HepG2 (cell line): ENCODE measurements around the gene ELL. TPM values are rescaled to one million over a fixed set of nuclear protein-coding genes. Genes with fewer than 3 reads are reported as not detected.

Experiments
- ATAC-seq: fragments of 200-7000 bp; cut with Tn5 transposase; 3 replicates; pipeline ENCODE4 v1.9.1; 2020; ENCODE audit warnings: mild to moderate bottlenecking, moderate library complexity
- BruUV-seq: library from RNA; stranded (reverse); fragments of 400-500 nt; replicated peaks from 2 replicates; lab custom pipeline; 2021; lab: Mats Ljungman, UMichigan
- CTCF ChIA-PET: fragments of 300-600 bp; formaldehyde crosslinking; extraction: SDS; loops from one replicate; lab custom pipeline; 2021; ENCODE audit warnings: low total read pairs, inconsistent platforms, low intra/inter-chr PET ratio; lab: Yijun Ruan, JAX
- POLR2A ChIA-PET: fragments of 350-600 bp; sonication (Branson Sonifier 250); formaldehyde crosslinking; loops from one replicate; lab custom pipeline; 2020; ENCODE audit warnings: antibody characterized with exemption, inconsistent platforms; lab: Yijun Ruan, JAX
- DNase-seq: peaks from one replicate; pipeline ENCODE4 v3.0.0-alpha.2; 2015; ENCODE audit warnings: low spot score
- FAIRE-seq: peaks from 3 replicates; lab custom pipeline; 2011; peaks lifted over from hg19 to GRCh38; lab: Jason Lieb, UNC
- H2AFZ ChIP-seq: one replicate; pipeline ENCODE4 v1.6.1; 2011; ENCODE audit warnings: low read length, inconsistent platforms
- H3K27ac ChIP-seq: fragments of 300-600 bp; 3 replicates; pipeline ENCODE4 v1.8.0; 2011; ENCODE audit warnings: mixed run types, mild to moderate bottlenecking, mixed read lengths, low read length, inconsistent platforms; ENCODE audit not compliant: insufficient read depth; ENCODE audit errors: extremely low read length
- H3K27me3 ChIP-seq, 2 experiments: fragments of 200-600 bp in 1 of 2; 2 replicates in 1 of 2; 3 replicates in 1 of 2; pipeline versions ENCODE4 v1.6.0 to v1.8.0; 2011; ENCODE audit warnings: low read length in 2 of 2, mild to moderate bottlenecking in 2 of 2, moderate library complexity in 2 of 2, inconsistent platforms in 1 of 2; ENCODE audit not compliant: insufficient read depth in 2 of 2, control insufficient read depth in 1 of 2
- H3K36me3 ChIP-seq, 2 experiments: fragments of 200-600 bp in 1 of 2; replicated peaks in 1 of 2; 2 replicates in 1 of 2; 3 replicates in 1 of 2; pipeline versions ENCODE4 v1.5.1 to v1.8.0; 2011; ENCODE audit warnings: low read length in 2 of 2, inconsistent platforms in 1 of 2; ENCODE audit not compliant: insufficient read depth in 2 of 2, control insufficient read depth in 1 of 2
- H3K4me1 ChIP-seq: 2 replicates; pipeline ENCODE4 v1.5.1; 2012; ENCODE audit warnings: low read length, inconsistent platforms; ENCODE audit not compliant: insufficient read depth
- H3K4me2 ChIP-seq: 2 replicates; pipeline ENCODE4 v1.6.0; 2011; ENCODE audit warnings: low read depth, low read length, inconsistent platforms
- H3K4me3 ChIP-seq, 3 experiments: fragments of 200-600 bp in 1 of 3; sonication (generic), shearing (Covaris generic) in 1 of 3; replicated peaks in 1 of 3; 2 replicates each; pipeline ENCODE4 v1.5.1; 2011 to 2016; ENCODE audit warnings: low read length in 3 of 3, inconsistent platforms in 2 of 3, low read depth in 2 of 3, mild to moderate bottlenecking in 2 of 3, control low read depth in 1 of 3, mixed read lengths in 1 of 3; ENCODE audit not compliant: insufficient read depth in 1 of 3
- H3K79me2 ChIP-seq: one replicate; pipeline ENCODE4 v1.6.1; 2011; ENCODE audit warnings: low read length, inconsistent platforms; ENCODE audit not compliant: insufficient read depth
- H3K9ac ChIP-seq: 2 replicates; pipeline ENCODE4 v1.6.0; 2011; ENCODE audit warnings: mild to moderate bottlenecking, low read depth, low read length, inconsistent platforms; ENCODE audit not compliant: insufficient read depth
- H3K9me3 ChIP-seq: 2 replicates; pipeline ENCODE4 v1.5.1; 2012; ENCODE audit warnings: mild to moderate bottlenecking, low read length
- H4K20me1 ChIP-seq: 2 replicates; pipeline ENCODE4 v1.6.0; 2011; ENCODE audit warnings: inconsistent platforms, mild to moderate bottlenecking, low read length, moderate library complexity; ENCODE audit not compliant: insufficient read depth
- AFF4 ChIP-seq: sonication (generic); formaldehyde crosslinking; IDR thresholded peaks from 2 replicates; pipeline ENCODE4 v1.4.0; 2020; ENCODE audit warnings: missing genetic modification reagents
- BCL6 ChIP-seq: IDR thresholded peaks from 2 replicates; pipeline ENCODE4 v1.6.1; 2016; ENCODE audit warnings: missing genetic modification reagents, missing compliant biosample characterization
- HMGA1 ChIP-seq: sonication (generic); formaldehyde crosslinking; conservative IDR thresholded peaks from 2 replicates; pipeline ENCODE4 v1.4.0; 2020; ENCODE audit warnings: missing genetic modification reagents
- MXD4 ChIP-seq: IDR thresholded peaks from 2 replicates; pipeline ENCODE4 v1.6.1; 2016; ENCODE audit warnings: mild to moderate bottlenecking, missing biosample characterization, missing genetic modification reagents
- NR2F2 ChIP-seq: IDR thresholded peaks from 2 replicates; pipeline ENCODE4 v1.6.1; 2012; ENCODE audit warnings: low read depth, inconsistent platforms, borderline replicate concordance
- PATZ1 ChIP-seq: sonication (generic); formaldehyde crosslinking; IDR thresholded peaks from 2 replicates; pipeline ENCODE4 v1.4.0; 2020; ENCODE audit warnings: missing genetic modification reagents
- TCF7 ChIP-seq: sonication (generic); IDR thresholded peaks from 2 replicates; pipeline ENCODE4 v1.6.1; 2016; ENCODE audit warnings: antibody characterized with exemption, low read depth
- ZBTB14 ChIP-seq: sonication (generic); formaldehyde crosslinking; IDR thresholded peaks from 2 replicates; pipeline ENCODE4 v1.4.0; 2020; ENCODE audit warnings: missing genetic modification reagents
- ZBTB7B ChIP-seq: sonication (generic); formaldehyde crosslinking; IDR thresholded peaks from 2 replicates; pipeline ENCODE4 v1.4.0; 2020; ENCODE audit warnings: missing genetic modification reagents
- ZHX1 ChIP-seq: sonication (generic); formaldehyde crosslinking; IDR thresholded peaks from 2 replicates; pipeline ENCODE4 v1.8.1; 2022; ENCODE audit warnings: low read depth, mild to moderate bottlenecking, missing genetic modification reagents
- ZNF264 ChIP-seq: sonication (generic); formaldehyde crosslinking; IDR thresholded peaks from 2 replicates; pipeline ENCODE4 v1.4.0; 2020; ENCODE audit warnings: missing genetic modification reagents
- ZSCAN25 ChIP-seq: sonication (generic); formaldehyde crosslinking; IDR thresholded peaks from 2 replicates; pipeline ENCODE4 v1.8.0; 2022; ENCODE audit warnings: mild to moderate bottlenecking, missing genetic modification reagents
- WGBS: methylation state at CpG from one replicate; pipeline ENCODE4 v1.1.6; 2017; ENCODE audit warnings: low lambda C conversion rate; 5-methylcytosine and 5-hydroxymethylcytosine counted together
- in situ Hi-C: cut with HindIII; loops from 2 replicates; pipeline ENCODE4 v1.10.0; 2017; ENCODE audit warnings: low pct_unique_long_range_greater_than_20kb; ENCODE audit not compliant: extremely low pct_ligation_motif_present
- intact Hi-C: fragments of 100-400 bp; cut with micrococcal nuclease; formaldehyde crosslinking; loops from one replicate; pipeline ENCODE4 v1.10.0; 2022; ENCODE audit not compliant: unreplicated experiment
- polyA plus RNA-seq, 8 experiments: library from polyadenylated mRNA; depleted of rRNA in 3 of 8; stranded (reverse) in 7 of 8; unstranded in 1 of 8; fragments of >200 nt; fragmentation: Illumina TruSeq in 4 of 8; extraction: Trizol in 4 of 8; gene quantifications; 2 replicates each; pipeline versions ENCODE4 v1.2.1 to v1.2.3, GENCODE V29; 2011 to 2016; ENCODE audit warnings: low read depth in 4 of 8, missing spikeins in 1 of 8, mixed read lengths in 1 of 8; ENCODE audit not compliant: insufficient read depth in 1 of 8
- total RNA-seq, 5 experiments: library from RNA; depleted of rRNA; stranded (reverse); fragments of >200 nt; fragmentation: Illumina TruSeq; extraction: Trizol; gene quantifications; 2 replicates each; pipeline ENCODE4 v1.2.3, GENCODE V29; 2016; ENCODE audit warnings: low read depth in 1 of 5

The ELL gene
- total and polyA plus RNA-seq, 2 of the 13 experiments (the other 11 are each of a cell fraction or from before 2014, with no cell fraction given): 3.7 to 5.4 TPM

- H3K4me1 ChIP-seq: peaks cover 45% of the 10 kb centered on the region
- intact Hi-C loops: no loop called here
- no peak overlapping the region for H2AFZ ChIP-seq
- H3K27ac ChIP-seq: peak overlapping the region; percentile 29
- ATAC-seq: peak; percentile 5
- BruUV-seq: no TSS peak
- peak; percentile 72 for DNase-seq
- ChIA-PET POLR2A (interaction anchor here (1.6 to 1.9 kb wide), 3 partner anchors 19 to 118 kb away, joined by 4 read pairs; partner anchors contain the start of gene KXD1), CTCF (no interaction called here)
- H3K27me3 ChIP-seq: no peaks in the 10 kb centered on the region
- H4K20me1 ChIP-seq: peaks cover 9% of the 10 kb centered on the region; the same call in 1 of the 2 replicates
- no peaks in the 10 kb centered on the region for H3K9me3 ChIP-seq
- in situ Hi-C loops: no loop called here
- peaks cover 6 to 9% of the 10 kb centered on the region in 2 experiments; a peak in 2 of 5 replicates for H3K36me3 ChIP-seq
- H3K79me2 ChIP-seq: no peaks in the 10 kb centered on the region
- H3K4me2 ChIP-seq: peak overlapping the region; percentile 95
- peak overlapping the region; percentile 64 for H3K9ac ChIP-seq
- peak; percentile 21 for FAIRE-seq
- H3K4me3 ChIP-seq: peak overlapping the region; percentile 29 to 75 (median 72); a peak in 5 of 6 replicates
- 0% methylated on average over 10 of the region's 13 CpGs for WGBS
- TF ChIP-seq AFF4 (CRISPR knock-in tag): 0 out of 2 replicates have a peak, but pooled peaks have one; percentile 36
- peak; percentile 40; the same call in 1 of the 2 replicates for TF ChIP-seq PATZ1 (CRISPR knock-in tag)
- TF ChIP-seq TCF7: peak; percentile 14; the same call in 1 of the 2 replicates
- 0 out of 2 replicates have a peak, but pooled peaks have one; percentile 18 for TF ChIP-seq BCL6
- peak; percentile 39; the same call in 1 of the 2 replicates for TF ChIP-seq ZSCAN25 (CRISPR knock-in tag)
- TF ChIP-seq HMGA1: no peak
- 0 out of 2 replicates have a peak, but pooled peaks have one; percentile 9 for TF ChIP-seq NR2F2
- TF ChIP-seq MXD4 (CRISPR knock-in tag): 0 out of 2 replicates have a peak, but pooled peaks have one; percentile 4
- no peak for TF ChIP-seq ZBTB14 (CRISPR knock-in tag)
- peak; percentile 13; the same call in 1 of the 2 replicates for TF ChIP-seq ZNF264 (CRISPR knock-in tag)
- 0 out of 2 replicates have a peak, but pooled peaks have one; percentile 23 for TF ChIP-seq ZBTB7B (CRISPR knock-in tag)
- 0 out of 2 replicates have a peak, but pooled peaks have one; percentile 1 for TF ChIP-seq ZHX1 (CRISPR knock-in tag)
Measured at GRCh38 chr19:18439025-18439909, 82.6 kb downstream of the ELL start.
